NOMO-1 (cell line): ENCODE measurements around the gene PEPD.
"Not testable (repeated sequence)": the region's sequence is repeated elsewhere in the genome, so short reads cannot be mapped to it uniquely, and the experiment has no call there.

Experiments
- DNase-seq, 2 experiments: peaks; one replicate each; lab custom pipeline; 2025; ENCODE audit not compliant: unreplicated experiment in 2 of 2; lab: John Stamatoyannopoulos, UW

PEPD gene

DNA sequence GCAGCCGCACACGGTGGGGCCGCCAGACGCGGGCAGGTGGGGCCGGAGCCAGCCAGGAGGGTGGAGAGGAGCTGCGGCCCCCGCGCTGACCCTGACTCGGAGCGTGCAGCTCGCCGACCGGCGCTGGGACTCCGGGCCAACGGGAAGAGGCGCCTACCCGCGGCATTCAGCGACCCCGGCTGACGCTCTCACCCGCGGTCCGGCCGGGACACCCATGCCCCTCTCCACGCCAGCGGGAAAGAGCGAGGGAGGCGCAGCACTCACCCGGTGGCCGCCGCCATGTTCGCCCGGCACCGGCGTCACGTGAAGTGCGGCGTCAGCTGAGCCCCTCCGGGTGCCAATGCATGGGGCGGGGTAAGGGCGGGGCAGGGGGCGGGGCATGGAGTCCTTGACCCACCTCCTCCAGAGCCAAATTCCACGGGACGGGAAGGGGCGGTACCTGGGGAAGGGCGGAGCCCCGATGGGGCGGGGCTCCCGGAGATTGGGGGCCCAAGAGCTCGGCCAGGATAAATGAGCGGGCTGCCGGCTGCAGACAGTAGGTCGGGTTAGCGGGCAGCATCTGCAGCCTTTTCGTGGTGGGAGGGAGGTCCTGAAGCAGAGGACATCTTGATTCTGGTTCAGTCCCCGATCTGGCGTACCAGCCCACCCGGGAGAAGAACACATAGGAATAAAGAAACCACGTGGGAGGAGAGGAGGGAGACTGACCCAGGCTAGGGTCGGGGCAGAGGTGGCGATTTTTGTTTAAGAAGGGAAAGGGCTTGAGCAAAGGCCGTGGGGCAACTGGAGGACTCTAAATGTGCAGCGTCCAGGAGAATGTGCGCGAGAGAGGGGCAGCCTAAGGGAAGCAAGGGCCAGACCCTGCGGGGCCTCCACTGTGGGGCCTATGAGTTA is at the start of gene PEPD:
Gene PEPD (minus strand): TSS at position 312 of the 891 bp plus-strand sequence. CDS start 31 bp downstream, at position 281.
- DNase-seq = peak; percentile 77 to 85

- no peak for DNase-seq
Observed at GRCh38 chr19:33569821-33570220, 48.2 kb upstream of the PEPD start.

DNA sequence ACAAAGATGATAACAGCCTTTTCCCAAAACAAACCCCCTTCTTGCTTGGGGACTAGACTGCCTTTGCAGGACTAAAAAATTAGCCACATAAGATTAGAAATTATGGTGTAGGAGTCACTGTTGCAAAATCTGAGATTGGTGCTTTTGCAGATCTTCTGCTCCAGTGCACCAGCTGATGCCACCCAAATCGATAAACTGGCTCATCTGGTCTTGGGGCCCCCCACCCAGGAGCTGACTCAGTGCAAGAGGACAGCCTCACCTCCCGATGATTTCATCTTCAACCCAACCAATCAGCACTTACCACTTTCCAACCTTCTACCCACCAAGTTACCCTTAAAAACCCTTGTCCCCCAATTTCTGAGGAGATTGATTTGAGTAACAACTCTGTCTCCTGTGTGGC is 47.1 kb upstream of the PEPD start:
- no peak for DNase-seq

GRCh38 chr19:33564836-33565338 is 43.3 kb upstream of the PEPD start:
- DNase-seq = no peak

DNA sequence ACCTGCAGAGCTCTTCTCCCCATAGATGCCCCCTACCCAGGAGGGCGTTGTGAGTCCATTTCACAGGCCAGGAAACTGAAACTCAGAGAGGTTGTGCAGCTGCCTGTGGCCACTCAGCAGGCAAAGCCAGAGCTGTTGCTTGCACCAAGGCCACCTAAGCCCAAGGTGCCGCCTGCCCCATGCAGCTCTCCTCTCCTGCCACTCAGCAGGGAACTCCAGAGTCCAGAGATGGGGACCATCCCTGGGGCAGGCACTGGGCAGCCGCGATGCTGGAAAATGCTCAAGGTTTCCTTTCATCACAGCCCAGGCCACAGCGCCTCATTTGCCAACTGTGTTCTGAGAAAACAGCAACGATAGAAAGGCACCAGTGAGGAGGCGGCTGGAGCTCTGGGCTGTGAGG is 41.0 kb upstream of the PEPD start:
- no peak for DNase-seq

- DNase-seq = not testable (repeated sequence)
Observed at GRCh38 chr19:33561666-33562065, 40.1 kb upstream of the PEPD start.

- no peak for DNase-seq
Observed at GRCh38 chr19:33561261-33561660, 39.7 kb upstream of the PEPD start.

- DNase-seq = no peak
Observed at GRCh38 chr19:33559996-33560395, 38.4 kb upstream of the PEPD start.

DNA sequence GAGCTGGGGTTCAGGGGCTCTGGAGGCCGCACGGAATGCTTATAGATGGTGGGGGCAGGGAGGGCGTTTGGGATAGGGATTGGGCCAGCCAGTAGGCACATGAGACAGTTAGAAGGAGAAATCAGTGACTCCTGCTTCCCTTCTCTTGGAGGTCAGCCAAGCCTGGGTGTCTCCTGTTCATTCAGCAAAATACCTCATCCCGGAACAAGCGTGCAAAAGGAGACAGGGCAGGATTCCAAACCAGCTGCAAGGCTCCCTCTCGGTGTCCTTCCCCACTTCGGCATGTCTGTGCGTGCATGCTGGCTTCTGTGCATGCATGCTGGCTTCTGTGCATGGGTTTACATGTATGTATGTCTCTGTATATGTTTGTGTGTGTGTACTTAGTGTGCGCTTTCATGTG is 37.3 kb upstream of the PEPD start:
- no peak for DNase-seq

DNA sequence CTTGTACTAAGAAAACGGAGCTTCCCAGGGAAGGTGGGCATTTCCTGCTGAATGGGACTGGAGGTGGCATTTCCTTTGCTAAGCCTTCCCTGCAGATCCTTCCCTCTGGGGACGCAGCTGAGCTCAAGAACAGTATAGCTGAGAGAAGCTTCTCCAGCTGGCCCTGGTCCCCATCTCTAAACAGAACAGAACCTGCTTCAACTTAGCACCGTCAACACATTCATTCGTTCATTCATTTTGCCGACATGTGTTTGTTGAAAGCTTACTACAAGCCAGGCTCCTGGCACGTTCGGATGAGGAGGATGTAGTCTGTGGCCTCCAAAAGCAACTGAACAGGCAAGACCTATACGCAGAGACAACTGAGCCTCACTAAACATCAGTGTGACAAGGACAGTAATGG is 36.6 kb upstream of the PEPD start:
- DNase-seq = no peak

DNA sequence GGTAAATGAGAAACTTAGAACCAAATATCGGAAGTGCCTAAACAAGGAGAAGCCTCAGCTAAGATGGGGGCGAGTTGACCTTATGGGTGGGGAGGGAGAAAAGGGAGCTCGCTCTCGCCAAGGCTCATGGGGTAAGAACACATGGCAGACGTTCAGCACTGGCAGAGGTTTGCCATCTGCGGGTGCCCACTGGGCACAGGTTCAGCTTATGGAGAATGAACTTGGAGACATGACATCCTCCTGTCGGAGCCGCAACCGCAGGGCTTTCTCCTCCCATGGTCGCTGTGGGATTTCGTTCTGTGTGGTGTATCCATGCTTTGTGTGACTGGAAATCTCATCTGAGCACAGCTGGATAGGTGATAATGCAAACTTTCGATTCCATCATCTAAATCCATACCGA is 36.1 kb upstream of the PEPD start:
- no peak for DNase-seq

- DNase-seq = no peak
Observed at GRCh38 chr19:33557196-33557595, 35.6 kb upstream of the PEPD start.

GRCh38 chr19:33556261-33556660 is 34.7 kb upstream of the PEPD start:
- no peak for DNase-seq

DNA sequence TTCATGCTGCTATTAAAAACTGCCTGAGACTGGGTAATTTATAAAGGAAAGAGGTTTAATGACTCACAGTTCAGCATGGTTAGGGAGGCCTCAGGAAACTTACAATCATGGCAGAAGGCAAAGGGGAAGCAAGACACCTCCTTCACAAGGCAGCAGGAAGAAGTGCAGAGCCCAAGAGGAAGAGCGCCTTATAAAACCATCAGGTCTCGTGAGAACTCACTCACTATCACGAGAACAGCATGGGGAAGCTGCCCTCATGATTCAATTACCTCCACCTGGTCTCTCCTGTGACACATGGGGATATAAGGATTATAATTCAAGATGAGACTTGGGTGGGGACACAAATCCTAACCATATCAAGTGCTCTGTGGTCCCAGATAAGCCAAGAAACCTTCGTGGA is 34.1 kb upstream of the PEPD start:
- DNase-seq = not testable (repeated sequence)

DNA sequence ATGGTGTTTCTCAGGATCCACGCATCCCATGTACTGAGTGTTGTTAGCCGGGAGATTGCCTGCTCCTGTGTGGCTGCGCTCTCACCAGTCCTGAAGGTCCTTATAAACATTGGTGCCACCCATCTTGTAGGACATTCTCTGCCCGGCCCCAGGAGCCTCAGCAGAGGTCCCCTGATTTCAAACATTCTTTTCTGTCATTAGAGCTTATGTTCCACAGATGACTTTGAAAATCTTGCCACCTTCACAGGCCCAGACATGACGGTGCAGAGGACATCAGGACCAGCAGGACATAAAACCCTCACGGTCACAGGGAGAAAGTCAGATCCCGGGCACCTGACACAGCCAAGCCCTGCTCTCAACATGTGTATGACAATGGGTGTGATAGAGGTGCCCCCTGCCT is 33.2 kb upstream of the PEPD start:
- no peak for DNase-seq

DNA sequence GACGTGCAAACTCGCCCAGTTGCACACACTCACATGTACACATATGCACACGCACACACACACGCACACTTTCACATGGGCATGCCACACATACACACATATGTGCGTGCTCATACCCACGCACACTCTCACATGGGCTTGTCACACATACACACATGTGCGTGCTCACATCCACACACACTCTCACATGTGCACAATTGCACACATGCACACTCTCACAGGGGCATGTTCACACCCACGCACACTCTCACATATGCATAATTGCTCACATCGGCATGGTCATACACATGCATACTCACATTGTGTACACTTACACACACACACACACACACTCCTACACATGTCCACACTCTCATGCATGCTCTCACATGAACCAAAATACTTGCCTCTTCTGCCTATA is 32.8 kb upstream of the PEPD start:
- DNase-seq = no peak

DNA sequence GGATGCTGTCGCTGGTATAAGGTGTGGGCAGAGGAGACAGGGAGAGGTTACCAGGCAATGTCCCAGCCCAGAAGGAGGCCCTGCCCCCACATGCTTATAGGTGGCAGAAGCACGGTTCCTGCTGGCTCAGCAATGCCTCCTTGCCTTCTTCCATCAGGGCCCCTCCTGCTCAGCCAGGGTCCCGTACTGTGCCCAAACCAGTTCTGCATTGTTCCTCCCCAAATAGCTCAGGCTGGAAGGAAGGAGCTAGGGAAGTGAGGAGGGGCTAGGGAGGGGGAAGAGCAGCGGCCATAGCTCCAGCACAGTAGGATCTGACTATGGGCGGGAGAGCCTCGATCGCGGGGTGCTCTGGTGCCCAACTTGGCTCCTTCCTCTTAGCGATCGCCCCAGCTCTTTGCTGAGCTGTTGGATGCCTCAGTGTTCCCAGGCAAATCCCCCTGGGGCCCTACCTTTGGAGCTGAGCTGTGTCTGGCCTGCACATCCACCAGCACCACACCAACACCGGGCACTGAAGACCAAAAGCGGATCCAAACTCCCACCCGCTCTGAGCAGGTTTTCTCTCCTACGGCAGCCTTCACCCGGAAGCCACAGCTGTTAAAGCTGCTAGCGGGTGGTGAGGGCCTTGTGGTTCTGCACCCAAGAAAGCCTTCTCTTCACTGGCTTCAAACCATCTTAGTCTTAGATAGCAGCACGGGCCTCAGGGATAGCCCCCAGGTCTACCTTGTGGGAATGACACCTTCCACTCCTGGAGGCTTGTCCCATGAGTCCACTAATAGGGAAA is 32.1 kb upstream of the PEPD start:
- no peak for DNase-seq

DNA sequence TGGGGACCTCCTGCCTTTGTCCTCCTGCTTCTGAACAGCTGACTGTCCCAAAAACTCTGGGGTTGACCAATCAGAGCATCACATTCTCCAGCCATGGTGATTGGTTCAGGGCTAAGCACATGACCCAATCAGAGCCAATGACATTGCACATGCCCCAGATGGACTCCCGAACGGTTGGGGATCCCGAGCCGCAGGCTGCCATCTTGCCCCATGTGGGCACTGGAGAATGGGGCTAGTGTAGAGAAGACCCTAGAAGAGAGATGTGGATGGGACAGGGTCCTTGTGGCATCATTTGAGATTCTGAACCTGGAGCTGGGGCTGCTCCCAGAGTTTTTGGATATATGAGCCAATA is 31.3 kb upstream of the PEPD start:
- DNase-seq = no peak

GRCh38 chr19:33552191-33552927 is 30.8 kb upstream of the PEPD start:
- no peak for DNase-seq

- no peak for DNase-seq
Observed at GRCh38 chr19:33551676-33552075, 30.1 kb upstream of the PEPD start.

DNA sequence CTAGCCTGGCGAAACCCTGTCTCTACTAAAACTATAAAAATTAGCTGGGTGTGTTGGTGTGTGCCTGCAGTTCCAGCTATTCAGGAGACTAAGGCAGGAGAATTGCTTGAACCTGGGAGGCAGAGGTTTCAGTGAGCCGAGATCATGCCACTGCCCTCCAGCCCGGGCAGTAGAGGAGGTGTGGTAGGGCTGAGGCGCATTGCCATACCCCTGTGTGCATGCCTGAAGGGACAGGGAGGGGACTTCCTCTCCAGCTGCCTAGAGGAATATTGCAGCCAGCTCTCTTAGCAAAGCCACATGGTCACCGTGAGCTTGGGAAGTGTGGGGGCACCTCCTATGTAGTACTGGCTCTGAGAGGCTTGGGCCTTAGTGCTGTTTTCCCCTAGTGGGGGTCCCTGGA is 29.2 kb upstream of the PEPD start:
- no peak for DNase-seq
